Endometrial microvascular endothelial cells (primary cell): ENCODE measurements around the gene DYRK3. TPM values are rescaled to one million over a fixed set of nuclear protein-coding genes. Genes with fewer than 3 reads are reported as not detected.

Source experiments
- in situ Hi-C: cut with HindIII; loops from 2 replicates; pipeline ENCODE4 v1.10.0; 2017; ENCODE audit warnings: low sequenced_read_pairs, low pct_unique_long_range_greater_than_20kb; ENCODE audit errors: inconsistent ontology term
- total RNA-seq: library from RNA; depleted of rRNA; stranded (reverse); fragments of >200 nt; gene quantifications from one replicate; pipeline ENCODE4 v1.2.3, GENCODE V29; 2015; ENCODE audit errors: inconsistent ontology term

The DYRK3 gene
- total RNA-seq, 1 donor from 2014 or later = 16.4 TPM

GRCh38 chr1:206693029-206693428, 57.7 kb downstream of the DYRK3 start:
- in situ Hi-C loops = no loop called here

DNA sequence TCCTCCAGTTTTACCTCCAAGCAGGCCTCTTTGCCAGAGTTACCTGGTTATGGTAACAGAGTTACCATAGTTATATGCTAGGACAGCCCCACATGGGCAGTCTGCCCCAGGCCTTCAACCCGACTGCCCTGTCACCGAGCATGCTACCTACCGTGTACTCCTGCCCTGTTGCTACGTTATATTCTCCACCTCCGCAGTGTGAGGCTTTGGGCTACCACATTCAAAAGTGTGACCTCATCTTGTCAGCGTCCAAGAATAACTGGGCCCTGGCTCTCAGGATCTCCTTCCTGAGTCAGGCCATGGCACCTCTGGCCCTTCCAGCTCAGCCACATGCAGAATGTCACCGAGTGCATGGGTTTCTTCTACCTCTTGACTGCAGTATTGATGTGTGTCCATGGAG, 58.3 kb downstream of the DYRK3 start:
- in situ Hi-C loops = no loop called here

DNA sequence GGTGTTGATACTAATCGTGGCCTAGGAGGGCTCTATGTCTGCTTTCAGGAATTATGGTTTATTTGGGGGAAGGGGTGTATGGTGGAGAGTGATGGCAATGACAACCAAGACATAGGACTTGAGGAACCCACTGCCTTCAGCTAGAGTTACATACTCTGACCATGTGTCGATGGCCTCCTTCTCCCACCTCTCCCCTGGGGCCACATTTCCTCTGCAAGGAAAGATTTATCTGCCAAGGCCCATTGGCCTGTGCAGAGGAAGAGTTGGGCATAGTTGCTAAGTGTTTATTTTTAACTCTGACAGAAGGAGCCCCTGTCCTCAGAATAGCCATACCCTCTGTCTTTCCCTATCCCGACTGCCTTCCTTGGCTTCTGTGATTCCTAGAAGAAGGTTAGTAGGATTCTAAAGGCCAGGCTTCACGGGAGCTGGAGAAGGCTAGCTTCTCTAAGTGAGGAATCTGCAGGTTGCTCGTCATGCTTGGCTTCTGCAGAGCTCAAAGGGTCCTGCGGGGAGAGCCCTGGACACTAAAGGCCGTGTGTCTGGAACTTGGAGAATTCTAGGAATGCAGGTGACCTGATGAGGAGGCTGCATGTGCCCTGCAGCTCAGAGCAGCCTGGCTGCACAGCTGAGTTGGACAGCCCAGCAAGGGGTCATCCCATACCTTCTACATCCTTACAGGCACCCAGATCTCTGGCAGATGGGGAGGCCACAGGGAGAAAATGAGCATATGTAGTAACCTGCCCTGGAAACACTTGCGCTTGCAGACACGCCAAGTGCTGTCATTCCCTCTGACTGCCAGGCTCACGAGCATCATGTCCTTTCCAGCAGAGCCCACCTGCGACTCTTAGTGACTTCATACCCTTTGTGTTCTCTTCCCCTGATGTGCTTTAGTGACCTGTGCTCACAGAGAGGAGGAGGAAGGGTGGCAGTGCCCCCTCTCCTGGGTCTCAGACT, 59.1 kb downstream of the DYRK3 start:
- in situ Hi-C loops = no loop called here

DNA sequence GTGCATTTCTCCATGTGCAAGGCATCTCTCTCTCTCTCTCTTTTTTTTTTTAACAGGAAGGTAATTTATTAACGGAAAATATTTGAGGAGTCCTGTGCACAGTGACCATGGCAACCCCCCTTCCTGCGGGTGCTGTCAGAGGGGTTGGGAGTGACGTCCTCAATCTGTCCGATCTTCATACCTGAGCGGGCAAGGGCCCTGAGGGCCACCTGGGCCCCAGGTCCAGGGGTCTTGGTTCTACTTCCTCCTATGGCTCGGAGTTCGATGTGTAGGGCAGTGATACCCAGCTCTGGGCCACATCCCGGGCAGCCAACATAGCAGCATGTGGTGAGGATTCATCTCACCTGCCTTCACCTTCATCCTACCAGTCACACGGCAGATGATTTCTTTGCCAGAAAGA, 60.4 kb downstream of the DYRK3 start:
- in situ Hi-C loops = no loop called here

DNA sequence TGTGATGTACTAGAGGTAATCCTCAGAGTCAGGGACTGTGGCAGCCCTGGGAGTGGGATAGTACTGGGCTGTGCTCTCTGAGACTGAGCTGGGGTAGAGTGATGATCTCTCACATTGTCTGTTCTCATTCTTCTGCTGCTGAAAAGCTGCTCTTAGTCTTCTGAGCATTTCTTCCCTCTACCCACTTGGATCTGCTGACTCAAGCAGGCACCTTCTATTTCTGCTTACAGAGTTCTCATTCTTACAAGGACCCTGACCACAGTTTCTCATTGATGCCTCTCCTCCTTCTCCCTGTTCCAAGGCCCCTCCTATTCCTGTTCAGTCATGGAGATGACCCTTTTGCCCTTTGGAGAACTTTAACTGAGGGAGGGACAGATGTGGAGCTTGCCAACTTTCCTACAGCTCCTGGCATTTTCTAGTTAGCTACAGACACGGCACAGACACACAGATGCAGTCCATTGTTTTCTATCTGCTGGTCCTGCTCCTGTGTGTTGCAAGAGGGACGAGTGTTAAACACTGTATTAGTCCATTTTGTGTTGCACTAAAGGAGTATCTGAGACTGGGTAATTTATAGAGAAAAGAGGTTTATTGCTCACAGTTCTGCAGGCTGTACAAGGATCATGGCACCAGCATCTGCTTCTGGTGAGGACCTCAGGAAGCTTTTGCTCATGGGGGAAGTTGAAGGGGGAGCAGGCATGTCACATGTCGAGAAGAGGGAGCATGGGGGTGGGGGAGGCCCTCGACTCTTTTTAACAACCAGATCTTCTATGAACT, 61.7 kb downstream of the DYRK3 start:
- in situ Hi-C loops = no loop called here

DNA sequence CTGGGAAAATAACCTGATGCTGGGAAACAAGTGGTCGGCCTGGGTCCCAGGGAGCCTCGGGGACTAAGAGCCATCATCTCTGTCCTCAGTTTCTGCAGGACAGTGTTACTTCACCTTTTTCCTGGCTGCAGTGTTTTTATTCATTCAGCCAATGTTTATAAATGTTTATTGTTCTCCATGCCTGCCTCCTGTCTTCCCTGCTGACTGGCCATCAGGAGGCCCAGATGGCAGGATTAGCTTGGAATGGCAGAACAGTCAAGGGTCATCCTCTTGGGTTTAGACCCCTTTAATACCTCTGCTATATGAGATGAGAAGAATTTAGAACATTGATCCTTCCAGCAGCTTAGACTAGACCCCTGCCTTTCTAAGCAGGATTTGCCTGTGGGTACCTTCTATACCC, 62.7 kb downstream of the DYRK3 start:
- in situ Hi-C loops = no loop called here

Other genes starting within 250 kb of the DYRK3 start
- gene IKBKE, start 165.1 kb upstream of the DYRK3 start, total RNA-seq = 4.0 TPM
- gene RASSF5, start 128.0 kb upstream of the DYRK3 start, total RNA-seq = 0.74 TPM
- 63.6 TPM for gene EIF2D, start 23.1 kb upstream of the DYRK3 start, total RNA-seq
- gene MAPKAPK2, start 49.4 kb downstream of the DYRK3 start, total RNA-seq = 52.9 TPM
- not detected for gene IL19, start 135.2 kb downstream of the DYRK3 start, total RNA-seq
- gene IL10, start 137.0 kb downstream of the DYRK3 start, total RNA-seq = not detected
- gene IL20, start 230.1 kb downstream of the DYRK3 start, total RNA-seq = not detected